GM11168 (cell line): Measurements from ENCODE around the gene LSM5.
"Not testable (repeated sequence)": the region's sequence is repeated elsewhere in the genome, so short reads cannot be mapped to it uniquely, and the experiment has no call there.

ENCODE experiments used
- in situ Hi-C: fragments of 300-500 bp; cut with MboI; formaldehyde crosslinking; loops from one replicate; pipeline ENCODE4 v1.12.0; 2022; ENCODE audit warnings: low sequenced_read_pairs; ENCODE audit not compliant: unreplicated experiment

LSM5 gene

DNA sequence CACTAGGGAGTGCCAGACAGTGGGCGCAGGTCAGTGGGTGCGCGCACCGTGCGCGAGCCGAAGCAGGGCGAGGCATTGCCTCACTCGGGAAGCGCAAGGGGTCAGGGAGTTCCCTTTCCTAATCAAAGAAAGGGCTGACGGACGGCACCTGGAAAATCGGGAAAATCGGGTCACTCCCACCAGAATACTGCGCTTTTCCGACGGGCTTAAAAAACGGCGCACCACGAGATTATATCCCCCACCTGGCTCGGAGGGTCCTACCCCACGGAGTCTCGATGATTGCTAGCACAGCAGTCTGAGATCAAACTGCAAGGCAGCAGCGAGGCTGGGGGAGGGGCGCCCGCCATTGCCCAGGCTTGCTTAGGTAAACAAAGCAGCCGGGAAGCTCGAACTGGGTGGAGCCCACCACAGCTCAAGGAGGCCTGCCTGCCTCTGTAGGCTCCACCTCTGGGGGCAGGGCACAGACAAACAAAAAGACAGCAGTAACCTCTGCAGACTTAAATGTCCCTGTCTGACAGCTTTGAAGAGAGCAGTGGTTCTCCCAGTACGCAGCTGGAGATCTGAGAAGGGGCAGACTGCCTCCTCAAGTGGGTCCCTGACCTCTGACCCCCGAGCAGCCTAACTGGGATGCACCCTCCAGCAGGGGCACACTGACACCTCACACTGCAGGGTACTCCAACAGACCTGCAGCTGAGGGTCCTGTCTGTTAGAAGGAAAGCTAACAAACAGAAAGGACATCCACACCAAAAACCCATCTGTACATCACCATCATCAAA is 25.4 kb downstream of the LSM5 start:
- in situ Hi-C loops, result not testable (repeated sequence)

DNA sequence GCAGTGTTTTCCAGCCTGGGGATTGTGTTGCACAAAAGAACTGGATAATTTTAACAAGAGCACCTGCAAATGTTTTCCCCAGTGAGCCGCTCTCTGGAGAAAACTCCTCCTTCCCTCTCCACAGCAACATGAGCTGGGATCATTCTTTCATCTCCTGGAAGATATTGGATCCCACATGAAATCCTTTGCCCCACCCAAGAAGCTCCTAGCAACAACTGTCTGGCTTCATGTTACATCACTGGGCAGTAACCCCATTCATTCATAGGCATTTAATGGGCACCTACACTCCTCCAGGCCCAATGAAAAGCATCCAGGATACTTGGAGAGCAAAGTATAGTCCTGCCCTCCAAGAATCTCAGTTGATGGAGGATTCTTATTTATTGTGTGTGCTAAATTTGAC is 27.2 kb downstream of the LSM5 start:
- in situ Hi-C loops, result no loop called here

GRCh38 chr7:32462451-32462850 is 27.7 kb downstream of the LSM5 start:
- in situ Hi-C loops, result no loop called here

- in situ Hi-C loops, result no loop called here
Observed at GRCh38 chr7:32461484-32461883, 28.7 kb downstream of the LSM5 start.

DNA sequence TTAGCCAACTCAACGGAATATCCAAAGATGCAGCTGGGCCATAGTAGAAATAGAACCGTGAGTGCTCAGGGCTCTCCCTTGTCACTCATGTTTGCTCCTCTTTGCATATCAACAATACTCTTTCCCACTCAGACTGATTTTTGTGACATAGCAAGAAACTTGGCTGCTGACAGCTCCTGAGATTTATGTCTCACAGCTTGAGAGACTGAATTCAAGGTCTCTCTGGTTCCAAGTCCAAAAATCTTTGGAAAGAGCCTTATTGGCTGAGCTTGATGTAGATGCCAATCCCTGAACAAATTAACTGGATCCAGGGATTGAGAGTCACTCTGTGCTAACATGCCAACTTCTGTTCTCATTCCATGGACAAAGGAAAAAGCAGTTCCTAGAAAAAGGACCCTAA is 30.4 kb downstream of the LSM5 start:
- in situ Hi-C loops, result no loop called here

DNA sequence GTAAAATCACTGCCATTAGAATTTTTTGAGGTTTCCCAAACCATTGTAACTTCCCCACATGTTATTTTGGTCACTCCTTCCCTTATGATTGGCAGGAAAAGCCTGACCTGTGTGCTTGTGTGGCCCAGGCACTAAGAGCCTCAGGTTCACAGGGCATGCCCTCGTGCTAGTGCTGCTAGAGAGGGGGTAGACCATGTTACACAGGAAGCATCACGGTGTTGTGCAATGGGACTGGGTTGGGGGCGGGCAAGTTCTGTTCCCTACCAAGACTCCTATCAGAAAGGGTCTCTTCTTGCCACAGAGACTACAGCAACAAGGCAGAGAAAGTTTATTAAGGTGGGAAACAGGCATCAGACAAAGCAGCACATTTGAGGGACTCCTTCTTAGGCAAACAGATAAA is 32.2 kb downstream of the LSM5 start:
- in situ Hi-C loops, result no loop called here

- in situ Hi-C loops, result no loop called here
Observed at GRCh38 chr7:32453341-32454011, 36.7 kb downstream of the LSM5 start.

- in situ Hi-C loops, result loop anchor here (25.0 kb wide), 1 partner anchor 235 kb away; no protein-coding TSS in a partner anchor
Observed at GRCh38 chr7:32447218-32447617, 43.0 kb downstream of the LSM5 start.

GRCh38 chr7:32436146-32436928 is 53.8 kb downstream of the LSM5 start:
- in situ Hi-C loops, result loop anchor here (25.0 kb wide), 1 partner anchor 224 kb away; no protein-coding TSS in a partner anchor
